HUES48 (cell line): ENCODE measurements around the gene PHYKPL.
A peak's percentile ranks its signal among the peaks of the same experiment; 100 is the strongest.

Experiments
- H3K27ac ChIP-seq: one replicate; pipeline ENCODE4 v1.7.0; 2013; ENCODE audit warnings: low read depth, low read length, inconsistent platforms
- H3K27me3 ChIP-seq: 2 replicates; pipeline ENCODE4 v1.6.1; 2013; ENCODE audit warnings: mild to moderate bottlenecking, low read length; ENCODE audit not compliant: control insufficient read depth, insufficient read depth
- H3K36me3 ChIP-seq: 2 replicates; pipeline ENCODE4 v1.6.1; 2013; ENCODE audit warnings: low read length; ENCODE audit not compliant: control insufficient read depth, insufficient read depth
- H3K4me1 ChIP-seq: 2 replicates; pipeline ENCODE4 v1.6.1; 2013; ENCODE audit warnings: mild to moderate bottlenecking, low read length; ENCODE audit not compliant: control insufficient read depth, insufficient read depth
- H3K4me3 ChIP-seq: 2 replicates; pipeline ENCODE4 v1.5.1; 2013; ENCODE audit warnings: mild to moderate bottlenecking, low read depth, low read length
- H3K9ac ChIP-seq: 2 replicates; pipeline ENCODE4 v1.6.1; 2013; ENCODE audit warnings: mild to moderate bottlenecking, low read depth, low read length, moderate library complexity
- H3K9me3 ChIP-seq: 2 replicates; pipeline ENCODE4 v1.6.1; 2013; ENCODE audit warnings: low read length; ENCODE audit not compliant: control insufficient read depth, insufficient read depth

Gene PHYKPL

DNA sequence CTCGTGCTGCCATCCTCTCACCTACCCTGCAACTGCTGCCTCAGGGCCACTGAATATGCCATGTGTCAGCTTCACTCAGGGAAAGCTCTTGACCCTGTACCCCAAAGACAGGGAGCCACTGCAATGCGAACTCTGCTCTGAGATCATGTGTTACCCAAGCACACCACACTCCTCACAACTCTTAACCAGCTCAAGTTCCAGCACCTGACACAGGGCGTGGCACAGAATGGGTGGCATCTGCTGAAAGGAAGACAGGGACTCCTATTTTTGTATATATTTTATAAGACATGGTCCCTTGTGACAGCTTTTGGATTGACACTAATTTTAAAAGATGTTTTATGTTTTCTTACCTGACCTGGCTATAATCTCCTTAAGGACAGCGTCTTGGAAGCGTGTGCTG lies 10.7 kb downstream of the PHYKPL start:
- H3K4me3 ChIP-seq = no peak overlapping the region
- no peaks in the 10 kb centered on the region for H3K9me3 ChIP-seq
- no peak overlapping the region for H3K27ac ChIP-seq
- no peak overlapping the region for H3K9ac ChIP-seq
- H3K27me3 ChIP-seq = no peaks in the 10 kb centered on the region
- peaks cover 53% of the 10 kb centered on the region for H3K36me3 ChIP-seq
- peaks cover 7% of the 10 kb centered on the region; the same call in 1 of the 2 replicates for H3K4me1 ChIP-seq

GRCh38 chr5:178221282-178221681 lies 11.3 kb downstream of the PHYKPL start:
- H3K27me3 ChIP-seq = no peaks in the 10 kb centered on the region
- H3K9me3 ChIP-seq = no peaks in the 10 kb centered on the region
- no peak overlapping the region for H3K4me3 ChIP-seq
- peaks cover 10% of the 10 kb centered on the region for H3K4me1 ChIP-seq
- no peak overlapping the region for H3K9ac ChIP-seq
- peaks cover 54% of the 10 kb centered on the region for H3K36me3 ChIP-seq
- H3K27ac ChIP-seq = no peak overlapping the region

DNA sequence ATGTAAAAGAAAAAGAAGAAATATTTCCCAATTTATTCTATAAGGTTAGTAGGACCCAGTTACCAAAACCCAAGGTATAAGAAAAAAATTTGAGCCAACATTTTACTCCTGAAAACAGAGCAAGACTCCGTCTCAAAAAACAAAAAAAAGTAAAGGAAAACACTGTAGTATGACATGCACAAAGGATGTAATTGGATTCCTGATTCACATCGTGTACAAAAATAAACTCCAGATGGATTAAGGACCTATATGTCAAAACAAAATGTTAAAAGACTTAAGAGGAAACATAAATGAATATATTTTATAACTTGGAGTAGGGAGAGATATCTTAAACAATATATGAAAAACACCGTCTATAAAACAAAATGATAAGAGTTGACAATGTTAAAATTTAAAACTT lies 13.8 kb downstream of the PHYKPL start:
- H3K9me3 ChIP-seq = no peaks in the 10 kb centered on the region
- no peaks in the 10 kb centered on the region for H3K27me3 ChIP-seq
- H3K4me3 ChIP-seq = no peak overlapping the region
- H3K36me3 ChIP-seq = peaks cover 62% of the 10 kb centered on the region
- H3K9ac ChIP-seq = no peak overlapping the region
- no peak overlapping the region for H3K27ac ChIP-seq
- peaks cover 9% of the 10 kb centered on the region for H3K4me1 ChIP-seq

DNA sequence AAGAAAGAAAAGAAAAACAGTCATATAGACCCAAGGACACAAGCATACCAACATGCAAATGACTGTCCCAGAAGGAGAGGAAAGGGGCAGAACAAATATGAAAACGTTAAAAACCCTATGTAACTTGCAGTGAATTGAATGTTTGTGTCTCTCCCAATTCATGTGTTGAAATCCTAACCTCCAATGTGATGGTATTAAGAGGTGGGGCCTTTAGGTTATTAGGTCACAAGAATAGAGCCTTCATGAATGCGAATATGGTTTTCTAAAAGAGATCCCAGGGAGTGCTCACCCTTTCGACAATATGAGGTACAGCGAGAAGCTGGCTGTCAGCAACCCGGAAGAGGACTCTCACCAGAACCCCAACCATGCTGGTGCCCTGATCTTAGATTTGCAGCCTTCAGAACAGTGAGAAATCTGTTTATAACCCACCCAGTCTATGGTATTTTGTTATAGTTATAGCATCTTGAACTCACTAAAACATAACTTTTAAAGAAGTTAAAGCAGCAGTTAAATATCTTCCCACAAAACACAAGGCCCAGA lies 14.3 kb downstream of the PHYKPL start:
- Histone ChIP-seq H3K9me3 (no peaks in the 10 kb centered on the region), H3K4me1 (peaks cover 8% of the 10 kb centered on the region), H3K27me3 (no peaks in the 10 kb centered on the region), H3K4me3 (no peak overlapping the region), H3K36me3 (peaks cover 67% of the 10 kb centered on the region), H3K9ac (no peak overlapping the region), H3K27ac (no peak overlapping the region)

DNA sequence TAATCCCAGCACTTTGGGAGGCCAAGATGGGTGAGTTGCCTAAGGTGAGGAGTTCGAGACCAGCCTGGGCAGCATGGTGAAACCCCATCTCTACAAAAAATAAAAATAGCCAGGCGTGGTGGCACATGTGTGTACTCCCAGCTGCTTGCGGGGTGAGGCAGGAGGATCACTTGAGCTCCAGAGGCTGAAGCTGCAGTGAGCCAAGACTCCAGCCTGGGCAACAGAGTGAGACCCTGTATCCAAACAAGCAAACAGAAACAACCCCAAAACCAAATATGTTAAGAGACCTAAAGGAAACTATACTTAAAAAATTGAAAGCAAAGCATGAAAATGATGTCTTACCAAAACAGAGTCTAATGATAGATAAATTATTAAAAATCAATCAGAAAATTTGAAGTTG lies 15.8 kb downstream of the PHYKPL start:
- Histone ChIP-seq H3K27me3 (no peaks in the 10 kb centered on the region), H3K36me3 (peaks cover 77% of the 10 kb centered on the region), H3K4me1 (peaks cover 8% of the 10 kb centered on the region), H3K9me3 (no peaks in the 10 kb centered on the region), H3K27ac (no peak overlapping the region), H3K9ac (no peak overlapping the region), H3K4me3 (no peak overlapping the region)

GRCh38 chr5:178216088-178216534 lies 16.5 kb downstream of the PHYKPL start:
- no peaks in the 10 kb centered on the region for H3K9me3 ChIP-seq
- peaks cover 8% of the 10 kb centered on the region for H3K4me1 ChIP-seq
- no peak overlapping the region for H3K4me3 ChIP-seq
- H3K9ac ChIP-seq = no peak overlapping the region
- no peaks in the 10 kb centered on the region for H3K27me3 ChIP-seq
- H3K36me3 ChIP-seq = peaks cover 77% of the 10 kb centered on the region
- H3K27ac ChIP-seq = no peak overlapping the region

- Histone ChIP-seq H3K9ac (no peak overlapping the region), H3K27me3 (no peaks in the 10 kb centered on the region), H3K9me3 (no peaks in the 10 kb centered on the region), H3K4me1 (peaks cover 8% of the 10 kb centered on the region), H3K27ac (peak overlapping the region; percentile 65), H3K36me3 (peaks cover 77% of the 10 kb centered on the region), H3K4me3 (no peak overlapping the region)
Measured at GRCh38 chr5:178215280-178216002, 17.2 kb downstream of the PHYKPL start.

GRCh38 chr5:178214160-178214803 lies 18.3 kb downstream of the PHYKPL start:
- H3K27ac ChIP-seq = no peak overlapping the region

GRCh38 chr5:178213748-178214151 lies 18.9 kb downstream of the PHYKPL start:
- Histone ChIP-seq H3K4me1 (peaks cover 8% of the 10 kb centered on the region), H3K9me3 (no peaks in the 10 kb centered on the region), H3K27me3 (no peaks in the 10 kb centered on the region), H3K9ac (no peak overlapping the region), H3K36me3 (peaks cover 91% of the 10 kb centered on the region), H3K4me3 (no peak overlapping the region), H3K27ac (peak overlapping the region; percentile 46)

More at GRCh38 chr5:178214160-178214803, 18.3 kb downstream of the PHYKPL start:
- Histone ChIP-seq H3K4me1 (peaks cover 8% of the 10 kb centered on the region), H3K9ac (no peak overlapping the region), H3K27me3 (no peaks in the 10 kb centered on the region), H3K4me3 (no peak overlapping the region), H3K36me3 (peaks cover 87% of the 10 kb centered on the region), H3K9me3 (no peaks in the 10 kb centered on the region)

DNA sequence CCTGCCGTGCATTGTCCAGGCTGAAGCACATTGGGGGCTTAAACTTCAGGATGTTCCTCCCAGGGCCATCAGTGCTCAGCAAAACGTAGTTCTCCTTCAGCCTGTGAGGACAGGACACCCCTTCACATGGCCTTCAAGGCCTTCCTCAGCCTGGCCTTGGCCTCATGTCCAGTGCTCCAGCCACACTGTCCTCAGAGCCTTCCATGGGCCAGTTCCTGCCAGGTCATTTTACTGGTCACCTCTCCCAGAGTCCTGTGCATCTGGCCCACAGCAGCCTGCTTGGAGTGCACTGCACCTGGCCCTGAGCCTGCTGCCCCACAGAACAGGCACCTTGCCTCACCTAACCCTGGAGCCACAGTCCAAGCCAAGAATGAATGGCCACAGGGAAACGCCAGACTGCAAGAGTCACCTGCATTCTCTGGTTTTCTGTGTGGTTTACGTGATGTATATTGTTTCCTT lies 19.6 kb downstream of the PHYKPL start:
- Histone ChIP-seq H3K27ac (peak overlapping the region; percentile 16), H3K4me1 (peaks cover 8% of the 10 kb centered on the region), H3K36me3 (peaks cover 91% of the 10 kb centered on the region), H3K9me3 (no peaks in the 10 kb centered on the region), H3K9ac (no peak overlapping the region), H3K27me3 (no peaks in the 10 kb centered on the region), H3K4me3 (no peak overlapping the region)
